ENCODE data around the gene VIPR2.
"Not testable (repeated sequence)": the region's sequence is repeated elsewhere in the genome, so short reads cannot be mapped to it uniquely, and the experiment has no call there.

The VIPR2 gene

DNA sequence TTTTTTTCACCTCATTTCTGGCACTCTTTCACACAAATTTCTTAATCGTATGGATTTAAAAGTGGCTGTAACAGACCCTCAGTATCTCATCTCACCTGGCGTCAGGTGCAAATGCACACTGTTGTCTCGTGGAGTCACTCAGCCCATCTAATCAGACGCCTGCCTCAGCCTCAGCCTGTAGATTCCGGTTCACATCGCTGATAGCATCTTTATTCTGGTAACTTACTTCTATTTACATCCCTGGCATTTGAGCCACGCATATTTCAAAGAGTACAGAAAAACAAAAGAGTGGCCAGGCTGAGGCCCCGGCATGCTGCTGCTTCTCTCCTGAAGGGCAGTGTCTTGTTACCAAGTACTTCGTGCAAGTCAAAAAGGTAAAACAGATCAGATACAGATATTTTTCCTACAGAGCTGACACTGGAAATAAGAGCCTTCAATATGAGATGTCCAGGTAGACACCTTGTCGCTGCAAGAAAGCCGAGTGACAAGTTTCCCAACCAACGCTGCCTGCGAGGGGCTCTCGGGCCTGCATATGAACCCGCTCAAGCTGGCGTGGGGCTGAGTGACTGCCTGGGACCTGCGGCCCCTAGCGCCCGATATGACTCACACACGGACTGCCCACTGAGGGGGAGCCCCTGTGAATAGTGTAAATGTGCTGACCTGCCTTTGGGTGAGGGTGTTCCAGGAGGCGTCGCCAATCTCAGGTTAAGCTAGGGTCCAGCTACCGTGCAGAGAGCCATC, 4.3 kb downstream of the VIPR2 start:
- in situ Hi-C loops (cut with HindIII; ENCODE audit: low sequenced_read_pairs) = no loop called here

DNA sequence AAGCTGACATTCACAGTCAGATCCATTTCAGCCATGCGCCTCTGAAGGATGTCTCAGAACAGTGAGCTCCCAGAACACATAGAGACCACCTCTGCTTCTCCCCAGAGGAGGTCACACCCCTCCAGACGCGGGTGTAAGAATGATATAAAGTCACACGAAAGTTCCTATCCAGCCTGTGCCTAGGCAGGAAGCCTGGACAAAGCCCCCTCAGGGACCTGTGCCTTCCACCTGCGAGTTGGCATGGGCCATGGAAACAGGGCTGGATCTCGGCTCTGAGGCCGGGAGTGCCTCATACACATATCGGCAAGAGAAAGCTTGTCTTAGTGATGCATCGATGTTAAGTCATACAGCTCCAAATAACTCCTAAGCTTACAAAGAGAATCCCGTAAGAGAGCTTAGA, 5.0 kb downstream of the VIPR2 start:
- in situ Hi-C loops (cut with HindIII; ENCODE audit: low sequenced_read_pairs) = loop anchor here (5.0 kb wide), 2 partner anchors 33 to 62 kb away; no protein-coding TSS in a partner anchor

DNA sequence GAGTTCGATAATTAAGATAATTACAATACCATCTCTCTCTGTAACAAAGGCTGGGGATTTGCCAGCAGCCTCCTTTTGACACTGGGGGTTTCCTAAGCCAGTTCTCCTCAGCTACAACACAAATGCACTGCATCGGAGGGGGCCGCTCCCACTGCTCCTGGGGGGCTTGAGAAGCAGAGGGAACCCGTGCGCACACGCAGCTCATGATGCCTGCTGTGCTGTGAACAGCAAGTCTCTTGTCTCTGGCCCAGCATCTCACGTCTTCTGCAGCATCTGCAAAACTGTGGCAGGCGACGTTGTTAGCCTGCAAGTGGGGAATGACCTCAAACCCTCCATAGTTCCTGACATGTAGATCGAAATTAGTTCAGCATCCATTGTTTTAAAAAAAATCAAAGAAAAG, 5.5 kb downstream of the VIPR2 start:
- in situ Hi-C loops (cut with HindIII; ENCODE audit: low sequenced_read_pairs) = loop anchor here (5.0 kb wide), 2 partner anchors 33 to 62 kb away; no protein-coding TSS in a partner anchor

DNA sequence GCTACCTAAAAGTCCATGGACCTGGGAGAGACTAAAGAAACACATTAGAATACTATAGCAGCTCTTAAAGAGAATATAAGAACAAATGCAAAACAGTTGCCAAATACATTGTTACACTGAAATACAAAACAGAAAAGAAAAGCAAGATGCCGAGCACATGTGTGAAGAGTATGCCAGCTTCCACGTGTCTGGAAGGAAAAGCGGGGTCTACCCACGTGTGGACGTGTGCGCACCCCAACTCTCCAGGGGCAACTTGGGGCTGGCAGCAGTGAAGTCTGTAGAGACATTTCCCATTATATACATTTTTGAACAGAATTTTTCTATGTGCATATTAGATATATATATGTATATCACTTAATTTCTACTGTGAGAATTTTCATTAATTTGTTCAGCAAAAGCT, 6.2 kb downstream of the VIPR2 start:
- in situ Hi-C loops (cut with HindIII; ENCODE audit: low sequenced_read_pairs) = loop anchor here (5.0 kb wide), 2 partner anchors 34 to 61 kb away; no protein-coding TSS in a partner anchor

DNA sequence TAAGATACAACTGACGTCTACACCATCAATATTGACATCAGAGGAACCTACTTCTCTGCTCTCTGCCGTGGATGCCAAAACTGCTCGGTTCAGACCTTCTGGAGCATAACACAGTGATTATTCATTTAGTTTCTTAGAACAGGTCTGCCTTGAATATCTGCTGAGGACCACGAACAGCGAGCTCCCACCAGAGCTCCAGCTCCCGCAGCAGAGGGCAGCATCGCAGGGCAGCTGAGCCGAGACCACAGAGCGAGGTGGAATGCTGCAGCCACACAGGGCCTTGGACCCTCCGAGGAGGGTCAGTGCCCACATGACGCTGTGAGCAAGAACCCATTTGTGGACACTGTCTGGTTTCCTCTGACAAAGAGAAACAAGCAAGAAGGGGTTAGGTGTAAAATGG, 6.8 kb downstream of the VIPR2 start:
- in situ Hi-C loops (cut with HindIII; ENCODE audit: low sequenced_read_pairs) = loop anchor here (5.0 kb wide), 2 partner anchors 34 to 61 kb away; no protein-coding TSS in a partner anchor

DNA sequence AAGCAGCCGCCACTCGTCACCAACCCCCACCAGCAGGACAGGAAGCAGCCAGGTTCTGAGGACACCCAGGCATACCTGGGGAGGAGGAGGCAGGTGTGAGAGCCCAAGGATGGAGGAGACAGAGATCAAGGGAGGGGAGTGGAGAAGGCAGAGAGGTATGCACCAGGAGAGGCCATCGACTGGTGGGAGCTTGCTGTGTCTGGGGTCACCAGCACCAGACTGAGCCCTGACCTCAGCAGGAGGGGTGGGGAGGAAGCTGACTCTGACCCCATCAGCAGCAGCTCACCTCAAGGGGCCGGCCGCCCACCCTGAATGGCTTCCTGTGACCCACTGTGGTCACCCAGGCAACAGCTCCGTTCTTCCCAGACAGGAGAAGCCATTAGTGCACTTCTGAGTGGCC, 7.8 kb downstream of the VIPR2 start:
- in situ Hi-C loops (cut with HindIII; ENCODE audit: low sequenced_read_pairs) = loop anchor here (5.0 kb wide), 2 partner anchors 35 to 60 kb away; no protein-coding TSS in a partner anchor

DNA sequence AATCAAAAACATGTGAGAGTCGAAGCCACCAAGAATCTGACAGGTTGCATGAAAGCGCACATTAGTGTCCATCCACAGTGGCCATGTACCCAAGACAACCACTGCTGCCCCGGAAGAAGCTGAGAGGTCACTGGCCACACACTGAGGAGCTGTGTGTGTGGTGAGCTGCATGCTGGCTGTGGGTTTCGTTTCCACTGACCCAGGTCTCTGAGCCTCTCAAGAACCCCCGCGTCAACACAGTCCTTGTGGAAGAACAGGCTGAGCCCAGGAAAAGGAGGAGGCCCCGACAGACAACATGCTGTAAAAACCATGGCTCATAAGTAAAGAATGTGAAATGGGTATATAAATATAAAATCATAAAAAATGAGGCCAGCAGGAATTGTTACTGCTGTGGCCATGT, 8.2 kb downstream of the VIPR2 start:
- in situ Hi-C loops (cut with HindIII; ENCODE audit: low sequenced_read_pairs) = loop anchor here (5.0 kb wide), 2 partner anchors 36 to 59 kb away; no protein-coding TSS in a partner anchor

DNA sequence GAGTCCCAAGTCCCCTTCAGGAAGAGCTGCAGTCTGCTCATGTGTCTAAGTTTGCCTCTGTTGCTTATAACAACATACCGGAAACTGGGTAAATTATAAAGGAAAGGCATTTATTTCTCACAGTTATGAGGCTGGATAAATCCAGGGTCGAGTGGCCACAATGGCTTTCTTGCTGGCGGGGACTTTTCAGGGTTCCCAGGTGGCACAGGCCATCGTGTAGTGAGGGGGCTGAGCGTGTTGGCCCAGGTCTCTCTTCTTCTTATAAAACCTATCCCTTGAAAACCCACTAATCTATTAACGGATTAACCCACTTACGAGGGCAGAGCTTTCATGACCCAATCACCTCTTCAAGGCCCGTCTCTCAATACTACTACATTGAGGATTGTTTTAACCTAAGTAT, 8.7 kb downstream of the VIPR2 start:
- in situ Hi-C loops (cut with HindIII; ENCODE audit: low sequenced_read_pairs) = loop anchor here (5.0 kb wide), 2 partner anchors 36 to 59 kb away; no protein-coding TSS in a partner anchor

DNA sequence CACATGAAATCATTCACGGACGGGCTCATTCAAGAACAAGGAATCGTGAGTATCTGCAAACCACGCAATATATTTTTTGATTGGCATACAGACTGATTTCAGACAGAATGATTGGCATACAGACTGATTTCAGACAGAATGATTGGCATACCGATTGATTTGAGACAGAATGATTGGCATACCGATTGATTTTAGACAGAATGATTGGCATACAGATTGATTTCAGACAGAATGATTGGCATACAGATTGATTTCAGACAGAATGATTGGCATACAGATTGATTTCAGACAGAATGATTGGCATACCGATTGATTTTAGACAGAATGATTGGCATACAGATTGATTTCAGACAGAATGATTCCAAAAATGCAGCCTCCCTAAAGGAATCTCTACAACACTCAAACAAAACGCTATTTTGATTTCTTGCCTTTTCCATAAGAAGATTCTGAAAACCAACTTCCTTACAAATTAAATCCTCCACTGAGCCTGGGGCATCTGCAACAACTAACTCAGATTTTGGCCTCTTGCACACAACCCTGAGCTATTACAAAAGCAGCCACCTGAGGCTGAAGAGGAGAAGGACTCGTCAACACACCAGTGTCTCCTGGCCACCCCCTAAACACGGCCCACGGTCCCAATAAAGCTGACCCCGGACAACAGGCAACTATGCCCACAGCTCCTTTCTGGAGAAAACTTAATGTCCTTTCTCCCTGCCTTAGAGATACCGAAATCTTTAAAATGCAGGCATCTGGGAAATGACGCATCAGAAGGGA, 11.8 kb downstream of the VIPR2 start:
- in situ Hi-C loops (cut with HindIII; ENCODE audit: low sequenced_read_pairs) = not testable (repeated sequence)

DNA sequence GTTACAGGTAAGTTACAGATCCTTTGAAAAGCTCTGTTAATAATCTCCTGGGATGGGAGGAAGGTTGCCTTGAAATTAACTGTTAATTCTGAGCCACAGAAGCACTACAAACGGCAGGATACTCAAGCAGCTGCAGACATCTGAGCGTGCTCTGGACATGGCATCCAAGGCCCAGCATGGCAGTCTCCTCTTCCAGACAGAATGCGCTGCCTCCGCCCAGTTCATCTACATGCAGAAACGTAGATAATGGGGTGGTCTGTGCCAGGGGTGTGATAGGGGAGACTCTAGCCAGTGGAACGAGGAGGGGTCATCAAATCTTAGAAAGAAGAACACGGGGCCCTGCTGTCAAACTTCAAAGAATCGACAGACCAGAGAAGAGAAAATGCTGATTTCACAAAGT, 13.8 kb downstream of the VIPR2 start:
- in situ Hi-C loops (cut with HindIII; ENCODE audit: low sequenced_read_pairs) = no loop called here

DNA sequence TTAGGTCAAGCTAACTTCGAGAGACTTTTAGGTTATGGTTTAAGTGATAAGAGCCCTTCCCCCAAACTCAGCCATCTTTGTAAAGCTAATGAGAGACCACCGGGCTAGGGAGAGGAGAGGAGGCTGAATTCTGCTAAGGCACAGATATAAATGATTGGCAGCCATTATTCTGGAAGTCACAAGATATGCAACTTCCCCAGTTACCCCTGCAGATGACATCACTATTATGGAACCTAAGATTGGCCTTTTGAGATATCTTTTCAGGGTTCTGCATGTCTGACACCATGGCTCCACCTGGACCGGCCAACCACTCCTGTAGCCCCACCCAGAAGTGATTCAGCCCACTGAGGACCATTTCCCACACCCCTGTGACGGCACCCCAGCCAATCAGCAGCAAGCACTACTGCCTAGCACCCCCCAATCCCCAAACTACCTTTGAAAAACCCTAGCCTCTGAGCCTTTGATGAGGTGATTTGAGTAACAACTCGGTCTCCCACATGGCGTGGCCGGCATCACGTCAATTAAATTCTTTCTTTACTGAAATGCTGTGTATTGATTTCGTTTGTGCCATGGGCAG, 14.4 kb downstream of the VIPR2 start:
- in situ Hi-C loops (cut with HindIII; ENCODE audit: low sequenced_read_pairs) = no loop called here

DNA sequence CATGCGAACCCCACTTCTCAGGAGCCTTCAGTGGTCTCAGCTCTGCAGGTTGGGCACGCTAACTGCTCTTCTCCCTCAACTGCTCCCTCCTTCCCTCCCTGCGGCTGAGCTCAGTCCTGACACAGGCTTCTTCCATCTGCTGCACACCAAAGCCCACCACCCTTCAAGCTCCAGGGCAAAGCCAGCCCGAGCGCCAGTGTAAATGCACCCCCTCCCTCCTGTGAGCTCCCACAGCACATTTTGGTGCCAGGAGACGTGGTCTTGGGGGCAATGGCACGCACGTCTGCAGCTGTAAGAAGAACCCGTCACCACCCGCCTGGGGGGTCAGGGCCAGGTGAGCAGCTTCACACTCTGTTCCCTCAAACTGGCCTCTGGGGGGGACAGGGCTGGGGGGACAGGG, 15.9 kb downstream of the VIPR2 start:
- in situ Hi-C loops (cut with HindIII; ENCODE audit: low sequenced_read_pairs) = no loop called here

DNA sequence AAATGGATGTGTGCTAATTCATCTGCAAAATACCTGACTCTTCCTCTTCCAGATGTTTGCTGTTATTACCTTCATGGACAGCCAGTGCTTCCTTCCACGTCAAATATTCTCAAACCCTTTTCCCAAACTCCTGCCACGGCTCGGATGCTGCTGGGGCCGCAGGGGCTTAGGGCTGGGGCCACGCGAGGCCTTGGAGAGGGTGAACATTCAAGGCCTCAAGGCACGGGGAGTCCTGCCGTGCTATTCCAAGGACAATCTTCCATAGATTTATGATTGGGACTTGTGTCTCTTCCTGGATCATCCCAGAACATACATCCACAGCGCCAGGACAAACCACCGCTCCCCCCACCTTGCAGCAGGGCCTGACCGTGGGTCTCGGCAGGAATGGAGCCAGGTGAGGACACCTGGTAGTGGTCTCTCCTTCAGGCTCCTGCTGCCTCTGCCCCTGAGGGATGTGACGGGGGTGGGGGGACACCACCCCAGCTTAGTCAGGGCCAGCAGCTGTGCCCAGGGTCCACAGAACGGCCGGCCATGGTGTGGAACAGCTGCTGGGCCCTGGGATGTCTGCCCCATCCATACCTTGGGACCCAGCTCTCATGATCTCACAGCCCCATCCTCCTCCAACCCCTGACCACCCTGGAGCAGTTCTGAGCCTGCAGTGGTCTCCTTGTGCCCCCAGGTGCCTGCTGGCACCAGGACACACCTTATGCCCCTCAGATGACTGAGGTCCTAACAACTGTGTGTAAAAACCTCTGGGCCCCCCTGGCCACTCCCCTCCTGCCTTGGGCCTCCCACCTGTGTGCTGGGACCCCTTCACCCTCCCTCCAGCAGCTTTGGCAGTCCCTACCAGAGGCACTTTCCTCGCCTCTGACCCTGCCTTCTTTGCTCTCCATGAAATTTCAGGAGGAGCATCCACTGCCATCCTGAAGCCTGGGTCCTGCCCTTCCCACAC, 16.7 kb downstream of the VIPR2 start:
- in situ Hi-C loops (cut with HindIII; ENCODE audit: low sequenced_read_pairs) = no loop called here

DNA sequence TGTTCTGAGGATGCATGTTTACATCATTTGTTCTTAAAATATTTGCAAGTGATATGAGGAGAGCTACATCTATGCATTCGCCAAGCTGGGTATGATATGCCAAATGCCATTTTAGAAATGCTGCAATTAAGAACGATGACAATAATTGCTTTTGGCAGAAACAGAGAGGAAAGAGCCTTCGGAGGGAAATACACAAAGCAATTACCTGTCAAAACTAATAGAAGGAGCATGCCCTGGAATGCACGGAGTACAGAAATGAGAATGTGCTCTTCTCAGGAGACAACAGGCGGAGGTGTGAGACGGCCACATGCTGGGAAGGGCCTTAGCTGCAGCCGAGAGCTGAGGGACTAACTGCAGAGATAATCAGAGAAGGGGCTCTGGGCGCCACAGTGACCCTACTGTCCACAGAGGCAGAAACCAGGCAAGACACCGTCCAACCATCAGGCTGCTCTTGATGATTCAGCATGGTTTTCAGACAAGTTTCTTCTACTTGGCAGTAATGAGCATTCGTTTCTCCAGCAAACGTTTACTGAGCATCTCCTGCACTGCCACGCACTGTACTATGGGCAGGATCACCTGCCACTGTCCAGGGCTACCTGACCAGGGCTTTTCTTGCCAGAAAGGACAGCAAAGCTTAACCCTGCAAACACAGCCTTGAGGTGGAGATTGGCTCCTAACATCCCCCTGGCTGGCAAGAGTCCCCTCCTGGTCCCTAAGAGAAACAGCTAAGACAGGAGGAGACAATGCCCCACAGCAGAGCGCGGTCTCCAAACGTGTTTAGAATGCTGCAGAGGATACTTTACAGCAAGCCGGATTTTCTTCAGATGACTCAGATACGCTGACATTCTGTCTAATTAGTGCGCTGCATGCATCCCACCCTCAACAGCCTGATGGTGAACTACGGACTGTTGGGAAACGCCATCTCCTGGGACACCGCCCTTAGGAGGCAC, 18.1 kb downstream of the VIPR2 start:
- in situ Hi-C loops (cut with HindIII; ENCODE audit: low sequenced_read_pairs) = no loop called here

DNA sequence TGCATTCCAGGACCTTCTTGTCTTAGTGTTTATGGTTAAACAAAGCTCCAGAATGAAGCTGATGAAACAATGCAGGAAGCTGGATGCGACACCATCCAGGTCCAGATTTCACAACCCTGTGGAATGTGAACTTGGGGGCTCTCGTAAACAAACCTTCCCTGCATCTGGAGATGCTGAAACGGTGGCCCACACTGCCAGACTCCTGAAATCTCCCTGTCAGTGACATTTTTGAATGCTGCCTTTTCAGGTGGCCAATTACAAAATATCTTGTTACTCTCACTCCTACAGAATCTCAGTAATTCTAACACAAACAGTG, 18.8 kb downstream of the VIPR2 start:
- in situ Hi-C loops (cut with HindIII; ENCODE audit: low sequenced_read_pairs) = no loop called here

DNA sequence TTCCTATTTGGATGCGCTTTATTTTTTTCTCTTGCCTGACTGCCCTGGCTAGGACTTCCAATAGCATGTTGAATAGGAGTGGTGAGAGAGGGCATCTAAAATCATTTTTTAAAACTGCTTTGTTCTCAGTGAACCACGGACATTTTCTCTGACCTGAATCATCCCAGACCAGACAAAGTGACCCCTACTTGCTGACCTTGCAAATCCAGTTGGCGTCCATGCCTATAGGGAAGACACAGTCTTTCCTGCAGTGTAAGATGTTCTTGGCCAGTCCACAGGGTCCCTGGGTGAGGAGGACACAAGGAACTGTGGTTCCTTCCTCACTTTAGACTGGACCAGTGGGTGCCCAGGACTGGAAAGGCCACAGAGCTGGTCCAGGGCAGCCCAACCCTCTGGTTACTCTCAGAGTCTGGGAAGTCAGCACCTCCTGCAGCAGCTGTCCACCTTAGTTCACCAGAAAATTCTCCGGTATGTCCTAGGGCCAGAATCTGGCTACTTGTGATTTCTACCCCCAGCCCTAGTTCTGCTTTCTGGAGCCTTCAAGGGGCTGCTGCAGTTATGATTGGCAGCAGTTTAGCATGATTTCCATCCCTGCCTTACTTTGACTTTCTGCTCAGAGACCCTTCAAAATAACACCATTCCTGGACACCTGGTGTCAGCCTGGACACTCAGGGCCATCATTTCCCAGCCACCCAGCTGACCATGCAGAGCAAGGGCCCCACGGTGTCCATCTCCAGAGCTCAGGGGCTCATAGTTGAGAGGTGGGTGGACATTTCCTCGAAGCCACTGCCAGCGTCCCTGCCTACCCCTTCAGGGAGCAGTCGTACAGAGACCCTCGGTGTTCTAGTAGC, 19.3 kb downstream of the VIPR2 start:
- in situ Hi-C loops (cut with HindIII; ENCODE audit: low sequenced_read_pairs) = no loop called here

DNA sequence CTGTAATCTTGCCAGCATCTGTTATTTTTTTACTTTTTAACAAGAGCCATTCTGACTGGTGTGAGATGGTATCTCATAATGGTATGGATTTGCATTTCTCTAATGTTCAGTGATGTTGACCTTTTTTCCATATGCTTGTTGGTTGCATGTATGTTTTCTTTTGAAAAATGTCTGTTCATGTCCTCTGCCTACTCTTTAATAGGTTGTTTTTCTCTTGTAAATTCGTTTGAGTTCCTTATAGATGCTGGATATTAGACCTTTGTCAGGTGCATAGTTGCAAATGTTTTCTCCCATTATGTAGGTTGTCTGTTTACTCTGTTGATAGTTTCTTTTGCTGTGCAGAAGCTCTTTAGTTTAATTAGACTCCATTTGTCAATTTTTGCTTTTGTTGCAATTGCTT, 20.9 kb downstream of the VIPR2 start:
- in situ Hi-C loops (cut with HindIII; ENCODE audit: low sequenced_read_pairs) = not testable (repeated sequence)

DNA sequence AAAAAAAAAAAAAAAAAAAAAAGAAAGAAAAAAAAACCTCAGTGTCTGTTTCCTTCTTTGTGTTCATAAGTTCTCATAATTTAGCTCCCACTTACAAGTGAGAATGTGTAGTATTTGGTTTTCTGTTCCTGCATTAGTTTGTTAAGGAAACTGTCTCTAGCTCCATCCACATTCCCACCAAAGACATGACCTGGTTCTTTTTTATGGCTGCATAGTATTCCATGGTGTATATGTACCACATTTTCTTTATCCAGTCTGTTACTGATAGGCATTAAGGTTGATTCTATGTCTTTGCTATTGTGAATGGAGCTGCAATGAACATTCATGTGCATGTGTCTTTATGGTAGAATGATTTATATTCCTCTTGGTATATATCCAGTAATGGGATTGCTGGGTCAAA, 21.4 kb downstream of the VIPR2 start:
- in situ Hi-C loops (cut with HindIII; ENCODE audit: low sequenced_read_pairs) = not testable (repeated sequence)

DNA sequence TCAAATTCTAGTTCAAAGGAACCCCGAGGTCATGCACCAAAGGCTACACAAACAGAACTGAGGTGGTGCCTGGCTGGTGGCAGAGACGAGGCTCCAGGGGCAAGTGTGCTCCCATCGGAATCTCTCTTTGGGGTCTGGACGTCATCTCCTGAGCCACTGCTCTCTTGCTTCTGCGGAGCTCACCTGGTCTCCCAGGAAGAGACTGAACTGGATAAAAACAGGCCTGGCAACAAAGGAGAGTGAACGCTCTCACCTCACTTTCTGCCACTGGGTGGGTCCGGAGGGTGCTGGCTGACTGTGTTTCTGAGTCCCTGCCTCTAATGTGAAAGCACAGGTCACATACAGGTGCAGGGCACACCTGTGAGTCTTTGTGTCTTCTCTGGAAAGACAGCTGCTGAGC, 22.4 kb downstream of the VIPR2 start:
- in situ Hi-C loops (cut with HindIII; ENCODE audit: low sequenced_read_pairs) = no loop called here

Data from endothelial cell of hepatic sinusoid (primary cell).